Stimulated activated CD8-positive, alpha-beta memory T cell treated with anti-CD3 and anti-CD28 coated beads, Interleukin-12 subunit alpha, Interleukin-12 subunit beta, amount 100 ng/mL, for 4 hours (primary cell): ENCODE measurements around the gene TP73.

Experiments used
- DNase-seq: peaks from one replicate; pipeline ENCODE4 v3.0.0-alpha.2; 2020; ENCODE audit warnings: low read depth

The TP73 gene

GRCh38 chr1:3651930-3652547 lies at the start of gene TP73:
TP73 (plus strand) TSS chr1:3652516; CDS start chr1:3682366, 29,850 bp downstream.
- DNase-seq: no peak

GRCh38 chr1:3603156-3603555 lies 49.2 kb upstream of the TP73 start:
- DNase-seq: no peak

- no peak for DNase-seq
These were observed 48.5 kb upstream of the TP73 start for GRCh38 chr1:3603571-3604467.

- DNase-seq: no peak
These were observed 47.8 kb upstream of the TP73 start for GRCh38 chr1:3604468-3604974.

- DNase-seq: no peak
These were observed 47.1 kb upstream of the TP73 start for GRCh38 chr1:3604997-3605823.

- DNase-seq: no peak
These were observed 45.3 kb upstream of the TP73 start for GRCh38 chr1:3606779-3607702.

GRCh38 chr1:3607703-3608065 lies 44.6 kb upstream of the TP73 start:
- DNase-seq: no peak

GRCh38 chr1:3608154-3608553 lies 44.2 kb upstream of the TP73 start:
- no peak for DNase-seq

GRCh38 chr1:3609016-3609768 lies 43.1 kb upstream of the TP73 start:
- no peak for DNase-seq

GRCh38 chr1:3609769-3610526 lies 42.4 kb upstream of the TP73 start:
- no peak for DNase-seq

- DNase-seq: no peak
These were observed 41.7 kb upstream of the TP73 start for GRCh38 chr1:3610527-3611169.

- peak; percentile 54 for DNase-seq
These were observed 40.9 kb upstream of the TP73 start, which contains the start of gene MEGF6 for GRCh38 chr1:3611170-3612019. MEGF6 (minus strand) TSS chr1:3611508; CDS start chr1:3611268, 240 bp downstream.

- DNase-seq: no peak
These were observed 40.2 kb upstream of the TP73 start for GRCh38 chr1:3612123-3612522.

- DNase-seq: no peak
These were observed 37.3 kb upstream of the TP73 start for GRCh38 chr1:3614755-3615742.

GRCh38 chr1:3616861-3617260 lies 35.5 kb upstream of the TP73 start:
- no peak for DNase-seq

GRCh38 chr1:3617806-3618345 lies 34.4 kb upstream of the TP73 start:
- DNase-seq: no peak

- DNase-seq: no peak
These were observed 33.8 kb upstream of the TP73 start for GRCh38 chr1:3618531-3618880.
